ENCODE data around the gene SLC20A1.

DNA sequence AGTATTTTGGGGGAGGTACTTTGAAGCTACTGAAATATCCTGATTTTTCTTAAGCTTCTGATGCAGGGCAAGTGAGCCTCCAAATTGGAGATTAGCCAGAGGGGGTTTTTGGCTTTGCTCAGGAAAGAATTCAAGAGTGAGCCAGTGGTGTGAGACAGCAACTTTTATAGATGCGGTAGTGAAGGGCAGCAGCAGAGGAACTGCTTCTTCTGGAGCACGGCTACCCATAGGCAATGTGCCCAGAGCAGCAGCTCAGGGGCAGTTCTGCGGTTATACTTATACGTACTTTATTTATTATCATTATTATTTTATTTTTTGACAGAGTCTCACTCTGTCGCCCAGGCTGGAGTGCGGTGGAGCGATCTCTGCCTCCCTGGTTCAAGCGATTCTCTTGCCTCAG, 55.3 kb downstream of the SLC20A1 start:
- TF ChIP-seq, protein P1, sequence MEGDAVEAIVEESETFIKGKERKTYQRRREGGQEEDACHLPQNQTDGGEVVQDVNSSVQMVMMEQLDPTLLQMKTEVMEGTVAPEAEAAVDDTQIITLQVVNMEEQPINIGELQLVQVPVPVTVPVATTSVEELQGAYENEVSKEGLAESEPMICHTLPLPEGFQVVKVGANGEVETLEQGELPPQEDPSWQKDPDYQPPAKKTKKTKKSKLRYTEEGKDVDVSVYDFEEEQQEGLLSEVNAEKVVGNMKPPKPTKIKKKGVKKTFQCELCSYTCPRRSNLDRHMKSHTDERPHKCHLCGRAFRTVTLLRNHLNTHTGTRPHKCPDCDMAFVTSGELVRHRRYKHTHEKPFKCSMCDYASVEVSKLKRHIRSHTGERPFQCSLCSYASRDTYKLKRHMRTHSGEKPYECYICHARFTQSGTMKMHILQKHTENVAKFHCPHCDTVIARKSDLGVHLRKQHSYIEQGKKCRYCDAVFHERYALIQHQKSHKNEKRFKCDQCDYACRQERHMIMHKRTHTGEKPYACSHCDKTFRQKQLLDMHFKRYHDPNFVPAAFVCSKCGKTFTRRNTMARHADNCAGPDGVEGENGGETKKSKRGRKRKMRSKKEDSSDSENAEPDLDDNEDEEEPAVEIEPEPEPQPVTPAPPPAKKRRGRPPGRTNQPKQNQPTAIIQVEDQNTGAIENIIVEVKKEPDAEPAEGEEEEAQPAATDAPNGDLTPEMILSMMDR (IDR thresholded peaks at IDR 0.05): no peak
- no peak for TF ChIP-seq POLR2A (IDR thresholded peaks at IDR 0.05)

Measured in thyroid gland (tissue), 4 donors.